Effector memory CD8-positive, alpha-beta T cell (primary cell): ENCODE measurements around the gene PLCD3.
A peak's percentile ranks its signal among the peaks of the same experiment; 100 is the strongest.

Experiments
- ATAC-seq: fragments of 150-1000 bp; cut with Tn5 transposase; replicated peaks from 2 replicates; pipeline ENCODE4 v1.10.0; 2021; ENCODE audit warnings: mild to moderate bottlenecking, moderate library complexity
- DNase-seq, 3 experiments: peaks; one replicate each; pipeline ENCODE4 v3.0.0; 2021
- H3K27ac Mint-ChIP-seq, 2 donors: one replicate each; pipeline ENCODE4 v1.8.0; 2022; ENCODE audit warnings: mild to moderate bottlenecking in 2 of 2, mixed read lengths in 2 of 2, moderate library complexity in 2 of 2
- H3K27me3 Mint-ChIP-seq, 2 donors: one replicate each; pipeline ENCODE4 v1.8.0; 2022; ENCODE audit warnings: mixed read lengths in 2 of 2
- H3K36me3 Mint-ChIP-seq: one replicate; pipeline ENCODE4 v1.8.0; 2022; ENCODE audit warnings: mild to moderate bottlenecking, moderate library complexity, mixed read lengths; ENCODE audit not compliant: insufficient read depth
- H3K4me1 Mint-ChIP-seq, 2 donors: one replicate each; pipeline ENCODE4 v1.8.0; 2022; ENCODE audit warnings: low read depth in 2 of 2, mixed read lengths in 2 of 2
- H3K4me3 Mint-ChIP-seq, 2 donors: one replicate each; pipeline ENCODE4 v1.8.0; 2022; ENCODE audit warnings: mild to moderate bottlenecking in 2 of 2, mixed read lengths in 2 of 2, moderate library complexity in 2 of 2
- H3K9me3 Mint-ChIP-seq, 2 donors: one replicate each; pipeline ENCODE4 v1.8.0; 2022; ENCODE audit warnings: mixed read lengths in 2 of 2

PLCD3 gene

GRCh38 chr17:45115015-45115625, 17.2 kb downstream of the PLCD3 start:
- H3K4me1 Mint-ChIP-seq = no peaks in the 10 kb centered on the region
- H3K27ac Mint-ChIP-seq = no peak overlapping the region
- no peak for DNase-seq
- no peak overlapping the region for H3K4me3 Mint-ChIP-seq
- H3K9me3 Mint-ChIP-seq = no peaks in the 10 kb centered on the region
- peaks cover 0 to 9% of the 10 kb centered on the region in 2 donors for H3K27me3 Mint-ChIP-seq
- ATAC-seq = no peak
- H3K36me3 Mint-ChIP-seq = peaks cover 3% of the 10 kb centered on the region

GRCh38 chr17:45114117-45114932, 18.0 kb downstream of the PLCD3 start:
- Mint-ChIP-seq H3K9me3 (no peaks in the 10 kb centered on the region), H3K36me3 (peaks cover 3% of the 10 kb centered on the region), H3K4me1 (no peaks in the 10 kb centered on the region), H3K27me3 (peaks cover 0 to 9% of the 10 kb centered on the region in 2 donors), H3K4me3 (no peak overlapping the region), H3K27ac (no peak overlapping the region)
- DNase-seq (no peak), ATAC-seq (no peak)

- H3K4me1 Mint-ChIP-seq = no peaks in the 10 kb centered on the region
- H3K27ac Mint-ChIP-seq = peak overlapping the region in 1 of 2 donors; percentile 46
- H3K27me3 Mint-ChIP-seq = peaks cover 0 to 9% of the 10 kb centered on the region in 2 donors
- DNase-seq = no peak
- no peaks in the 10 kb centered on the region for H3K9me3 Mint-ChIP-seq
- no peak for ATAC-seq
- no peak overlapping the region for H3K4me3 Mint-ChIP-seq
- H3K36me3 Mint-ChIP-seq = peaks cover 4% of the 10 kb centered on the region
Observed at GRCh38 chr17:45113424-45113754, 18.9 kb downstream of the PLCD3 start.

- DNase-seq (no peak), ATAC-seq (no peak)
- H3K4me1 Mint-ChIP-seq = no peaks in the 10 kb centered on the region
- peaks cover 8% of the 10 kb centered on the region for H3K36me3 Mint-ChIP-seq
- H3K27me3 Mint-ChIP-seq = peaks cover 0 to 9% of the 10 kb centered on the region in 2 donors
- no peak overlapping the region for H3K4me3 Mint-ChIP-seq
- peak overlapping the region in 1 of 2 donors; percentile 46 for H3K27ac Mint-ChIP-seq
- H3K9me3 Mint-ChIP-seq = no peaks in the 10 kb centered on the region
Observed at GRCh38 chr17:45112559-45113423, 19.5 kb downstream of the PLCD3 start.

- no peaks in the 10 kb centered on the region for H3K4me1 Mint-ChIP-seq
- ATAC-seq (no peak), DNase-seq (no peak)
- H3K4me3 Mint-ChIP-seq = no peak overlapping the region
- H3K27ac Mint-ChIP-seq = peak overlapping the region in 1 of 2 donors; percentile 35
- H3K27me3 Mint-ChIP-seq = peaks cover 0 to 9% of the 10 kb centered on the region in 2 donors
- H3K9me3 Mint-ChIP-seq = no peaks in the 10 kb centered on the region
- H3K36me3 Mint-ChIP-seq = peaks cover 12% of the 10 kb centered on the region
Observed at GRCh38 chr17:45111850-45112249, 20.5 kb downstream of the PLCD3 start.

GRCh38 chr17:45110676-45111611, 21.4 kb downstream of the PLCD3 start:
- peak overlapping the region in 1 of 2 donors; percentile 35 for H3K27ac Mint-ChIP-seq
- peaks cover 0 to 3% of the 10 kb centered on the region in 2 donors for H3K27me3 Mint-ChIP-seq
- no peak overlapping the region for H3K4me3 Mint-ChIP-seq
- no peaks in the 10 kb centered on the region for H3K9me3 Mint-ChIP-seq
- DNase-seq = no peak
- no peak for ATAC-seq
- no peaks in the 10 kb centered on the region for H3K4me1 Mint-ChIP-seq
- peaks cover 16% of the 10 kb centered on the region for H3K36me3 Mint-ChIP-seq

- no peaks in the 10 kb centered on the region for H3K9me3 Mint-ChIP-seq
- no peaks in the 10 kb centered on the region for H3K4me1 Mint-ChIP-seq
- no peaks in the 10 kb centered on the region for H3K27me3 Mint-ChIP-seq
- peaks cover 31% of the 10 kb centered on the region for H3K36me3 Mint-ChIP-seq
- DNase-seq (no peak), ATAC-seq (no peak)
- peak overlapping the region; percentile 38 to 53 for H3K27ac Mint-ChIP-seq
- no peak overlapping the region for H3K4me3 Mint-ChIP-seq
Observed at GRCh38 chr17:45108595-45109521, 23.5 kb downstream of the PLCD3 start.

- no peak for DNase-seq
- Mint-ChIP-seq H3K36me3 (peaks cover 36% of the 10 kb centered on the region), H3K4me1 (no peaks in the 10 kb centered on the region), H3K4me3 (no peak overlapping the region), H3K27ac (peak overlapping the region in 1 of 2 donors; percentile 38), H3K27me3 (no peaks in the 10 kb centered on the region), H3K9me3 (no peaks in the 10 kb centered on the region)
- ATAC-seq = no peak
Observed at GRCh38 chr17:45108051-45108450, 24.3 kb downstream of the PLCD3 start.

- Mint-ChIP-seq H3K36me3 (peaks cover 41% of the 10 kb centered on the region), H3K9me3 (no peaks in the 10 kb centered on the region), H3K4me1 (no peaks in the 10 kb centered on the region), H3K4me3 (no peak overlapping the region), H3K27me3 (no peaks in the 10 kb centered on the region), H3K27ac (no peak overlapping the region)
- ATAC-seq = no peak
- no peak for DNase-seq
Observed at GRCh38 chr17:45107293-45108010, 24.9 kb downstream of the PLCD3 start.

- H3K9me3 Mint-ChIP-seq = no peaks in the 10 kb centered on the region
- H3K27ac Mint-ChIP-seq = no peak overlapping the region
- no peaks in the 10 kb centered on the region for H3K27me3 Mint-ChIP-seq
- DNase-seq = no peak
- H3K4me1 Mint-ChIP-seq = no peaks in the 10 kb centered on the region
- ATAC-seq = no peak
- H3K4me3 Mint-ChIP-seq = no peak overlapping the region
- peaks cover 50% of the 10 kb centered on the region for H3K36me3 Mint-ChIP-seq
Observed at GRCh38 chr17:45106582-45106981, 25.7 kb downstream of the PLCD3 start.

GRCh38 chr17:45106096-45106495, 26.2 kb downstream of the PLCD3 start:
- Mint-ChIP-seq H3K27me3 (no peaks in the 10 kb centered on the region), H3K36me3 (peaks cover 55% of the 10 kb centered on the region), H3K9me3 (no peaks in the 10 kb centered on the region), H3K27ac (no peak overlapping the region), H3K4me1 (no peaks in the 10 kb centered on the region), H3K4me3 (no peak overlapping the region)
- no peak for DNase-seq
- no peak for ATAC-seq
